Measurements from ENCODE around the gene PPP6C.

DNA sequence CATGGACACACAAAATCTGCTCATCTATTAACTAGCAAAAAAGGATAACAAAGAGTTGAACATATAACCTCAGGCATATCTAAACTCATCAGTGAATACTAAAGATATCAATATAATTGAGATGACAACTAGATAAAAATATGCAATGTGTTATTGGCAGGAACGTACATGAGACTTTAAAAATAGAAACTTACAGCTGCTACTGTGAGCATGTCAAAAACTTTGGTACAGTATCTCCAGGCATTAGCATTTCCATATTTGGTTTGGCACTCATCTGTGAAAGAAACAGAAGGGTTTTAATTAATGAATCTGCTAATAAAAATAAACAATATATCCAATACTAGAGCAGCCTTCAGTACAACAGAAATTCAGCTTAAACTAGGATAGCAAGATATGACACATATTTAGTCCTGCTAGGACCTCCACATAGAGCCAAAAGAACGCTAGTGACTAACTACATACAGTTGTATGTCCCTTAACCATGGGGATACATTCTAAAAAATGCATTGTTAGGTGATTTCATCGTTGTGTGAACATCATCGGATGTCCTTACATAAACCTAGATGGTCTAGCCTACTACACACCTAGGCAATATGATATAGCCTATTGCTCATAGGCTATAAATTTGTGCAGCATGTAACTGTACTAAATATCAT, 35.8 kb downstream of the PPP6C start:
- TF ChIP-seq FOXA1 (IDR thresholded peaks at IDR 0.05), result no peak
- TF ChIP-seq HDGF (IDR thresholded peaks at IDR 0.05; ENCODE audit: borderline replicate concordance), result no peak

Measured in HEK293T (cell line).